Activated T-helper 1 cell treated with anti-CD3 and anti-CD28 coated beads, Interleukin-12 subunit alpha, Interleukin-12 subunit beta, Interleukin-2, Interleukin-4 antibody, amounts not matched to agents 30 ng/mL and 10 ng/mL and 1 ng/mL, durations not matched to agents 14 hours and 24 hours and 36 hours (primary cell): ENCODE data around the gene DAZ3. TPM values are rescaled to one million over a fixed set of nuclear protein-coding genes. Genes with fewer than 3 reads are reported as not detected.
"Not testable (repeated sequence)": the region's sequence is repeated elsewhere in the genome, so short reads cannot be mapped to it uniquely, and the experiment has no call there.

Experiments
- DNase-seq: peaks from one replicate; pipeline ENCODE4 v3.0.0; 2021; ENCODE audit warnings: low spot score
- H3K27ac Mint-ChIP-seq: one replicate; pipeline ENCODE4 v1.8.0; 2021; ENCODE audit warnings: mild to moderate bottlenecking, mixed read lengths
- H3K27me3 Mint-ChIP-seq: one replicate; pipeline ENCODE4 v1.8.0; 2022; ENCODE audit warnings: mild to moderate bottlenecking, moderate library complexity, mixed read lengths; ENCODE audit not compliant: insufficient read depth
- H3K36me3 Mint-ChIP-seq: one replicate; pipeline ENCODE4 v1.8.0; 2021; ENCODE audit warnings: low read depth, mixed read lengths
- H3K4me1 Mint-ChIP-seq: one replicate; pipeline ENCODE4 v1.8.0; 2021; ENCODE audit warnings: low read depth, mixed read lengths
- H3K4me3 Mint-ChIP-seq: one replicate; pipeline ENCODE4 v1.8.0; 2021; ENCODE audit warnings: mild to moderate bottlenecking, moderate library complexity, mixed read lengths
- H3K9me3 Mint-ChIP-seq: one replicate; pipeline ENCODE4 v1.8.0; 2021; ENCODE audit warnings: mixed read lengths
- intact Hi-C: fragments of 100-400 bp; cut with micrococcal nuclease; formaldehyde crosslinking; loops from one replicate; pipeline ENCODE4 v1.15.1; 2024
- total RNA-seq: library from RNA; stranded (reverse); gene quantifications from 2 replicates; pipeline ENCODE4 v1.2.3, GENCODE V29; 2022

The DAZ3 gene, protein sequence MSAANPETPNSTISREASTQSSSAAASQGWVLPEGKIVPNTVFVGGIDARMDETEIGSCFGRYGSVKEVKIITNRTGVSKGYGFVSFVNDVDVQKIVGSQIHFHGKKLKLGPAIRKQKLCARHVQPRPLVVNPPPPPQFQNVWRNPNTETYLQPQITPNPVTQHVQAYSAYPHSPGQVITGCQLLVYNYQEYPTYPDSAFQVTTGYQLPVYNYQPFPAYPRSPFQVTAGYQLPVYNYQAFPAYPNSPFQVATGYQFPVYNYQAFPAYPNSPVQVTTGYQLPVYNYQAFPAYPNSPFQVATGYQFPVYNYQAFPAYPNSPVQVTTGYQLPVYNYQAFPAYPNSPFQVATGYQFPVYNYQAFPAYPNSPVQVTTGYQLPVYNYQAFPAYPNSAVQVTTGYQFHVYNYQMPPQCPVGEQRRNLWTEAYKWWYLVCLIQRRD
- total RNA-seq, result not detected in 2 replicates

DNA sequence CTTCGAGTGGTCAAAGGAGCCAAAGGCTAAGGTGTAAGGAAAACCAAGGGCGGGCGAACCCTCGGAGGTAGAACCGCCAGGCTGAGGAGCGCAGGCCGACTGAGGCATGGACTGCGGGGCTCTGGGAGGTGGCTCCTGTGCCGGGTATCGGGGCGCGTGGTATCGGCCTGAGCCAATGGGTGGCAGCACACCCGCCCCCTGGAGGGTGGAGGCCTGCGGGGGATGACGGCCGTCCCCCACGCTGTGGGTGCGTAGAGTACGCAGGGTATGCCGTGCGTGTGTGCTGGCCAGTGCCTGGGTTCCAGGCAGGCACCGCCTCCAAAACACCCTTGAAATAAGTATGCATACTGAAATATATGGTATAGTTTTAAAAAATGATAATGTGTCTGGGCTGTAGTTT is at the start of gene DAZ3:
Gene DAZ3 (minus strand): TSS at position 101 of the 400 bp plus-strand sequence. CDS start 208 bp downstream, outside the sequence.
- not testable (repeated sequence) for H3K4me1 Mint-ChIP-seq

DNA sequence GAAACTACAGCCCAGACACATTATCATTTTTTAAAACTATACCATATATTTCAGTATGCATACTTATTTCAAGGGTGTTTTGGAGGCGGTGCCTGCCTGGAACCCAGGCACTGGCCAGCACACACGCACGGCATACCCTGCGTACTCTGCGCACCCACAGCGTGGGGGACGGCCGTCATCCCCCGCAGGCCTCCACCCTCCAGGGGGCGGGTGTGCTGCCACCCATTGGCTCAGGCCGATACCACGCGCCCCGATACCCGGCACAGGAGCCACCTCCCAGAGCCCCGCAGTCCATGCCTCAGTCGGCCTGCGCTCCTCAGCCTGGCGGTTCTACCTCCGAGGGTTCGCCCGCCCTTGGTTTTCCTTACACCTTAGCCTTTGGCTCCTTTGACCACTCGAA is 20.4 kb upstream of the DAZ3 start, which contains the start of gene DAZ4:
Gene DAZ4 (plus strand): TSS at position 301 of the 400 bp plus-strand sequence. CDS start 208 bp downstream, outside the sequence.
- H3K9me3 Mint-ChIP-seq, H3K36me3 Mint-ChIP-seq, H3K27me3 Mint-ChIP-seq, DNase-seq, H3K4me3 Mint-ChIP-seq, intact Hi-C loops, H3K27ac Mint-ChIP-seq, H3K4me1 Mint-ChIP-seq: not testable (repeated sequence)

More for the DNA sequence above, at the start of gene DAZ3:
- DNase-seq, H3K36me3 Mint-ChIP-seq, H3K27ac Mint-ChIP-seq, H3K9me3 Mint-ChIP-seq, H3K27me3 Mint-ChIP-seq, intact Hi-C loops, H3K4me3 Mint-ChIP-seq: not testable (repeated sequence)

DNA sequence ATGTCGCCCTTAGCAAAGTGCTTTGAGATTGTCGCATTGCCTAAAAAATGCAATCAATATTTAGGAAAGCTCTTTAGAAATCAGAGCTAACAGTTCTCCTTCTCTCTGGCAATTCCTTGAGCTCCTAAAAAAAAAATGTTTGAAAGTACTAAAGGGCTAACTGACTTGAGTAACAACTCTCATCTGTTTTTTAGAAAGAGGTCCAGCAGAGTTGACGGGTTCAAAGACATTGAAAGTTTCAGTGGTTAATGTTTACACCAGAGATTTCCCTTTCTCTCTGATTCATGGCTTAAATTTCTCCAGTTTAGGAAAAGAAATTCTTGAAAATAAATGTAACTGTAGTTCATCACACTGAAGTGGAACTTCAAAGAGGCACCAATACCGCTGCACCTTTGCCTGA is 11.9 kb upstream of the DAZ3 start:
- H3K4me3 Mint-ChIP-seq, H3K27me3 Mint-ChIP-seq, H3K27ac Mint-ChIP-seq, intact Hi-C loops, DNase-seq, H3K36me3 Mint-ChIP-seq, H3K4me1 Mint-ChIP-seq, H3K9me3 Mint-ChIP-seq: not testable (repeated sequence)

DNA sequence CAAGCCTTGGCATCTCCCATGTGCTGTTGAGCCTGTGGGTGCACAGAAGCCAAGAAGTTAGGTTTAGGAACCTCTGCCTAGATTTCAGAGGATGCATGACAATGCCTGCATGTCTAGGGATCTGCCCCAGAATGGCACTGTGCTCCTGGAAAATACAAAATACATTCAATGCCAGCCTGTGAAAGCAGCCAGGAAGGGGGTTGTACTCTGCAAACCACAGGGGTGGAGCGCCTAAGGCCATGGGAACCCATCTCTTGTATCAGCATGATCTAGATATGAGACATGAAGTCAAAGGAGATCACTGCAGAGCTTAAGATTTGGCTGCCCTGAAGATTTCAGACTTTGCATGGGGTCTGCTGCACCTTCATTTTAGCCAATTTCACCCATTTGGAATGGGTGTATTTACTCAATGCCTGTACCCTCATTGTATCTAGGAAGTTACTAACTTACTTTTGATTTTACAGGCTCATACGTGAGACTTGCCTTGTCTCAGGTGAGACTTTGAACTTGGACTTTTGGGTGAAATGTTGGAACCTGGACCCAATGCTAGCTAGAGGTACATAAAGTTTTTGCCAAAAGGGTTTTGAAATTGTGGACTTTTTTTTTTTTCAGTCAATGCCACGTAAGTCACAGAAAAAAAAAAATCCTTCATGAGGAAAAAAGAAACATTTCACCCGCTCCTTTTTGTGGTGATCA is 11.1 kb upstream of the DAZ3 start:
- H3K36me3 Mint-ChIP-seq, H3K4me1 Mint-ChIP-seq, H3K9me3 Mint-ChIP-seq, H3K27ac Mint-ChIP-seq, H3K27me3 Mint-ChIP-seq, intact Hi-C loops, H3K4me3 Mint-ChIP-seq, DNase-seq: not testable (repeated sequence)

DNA sequence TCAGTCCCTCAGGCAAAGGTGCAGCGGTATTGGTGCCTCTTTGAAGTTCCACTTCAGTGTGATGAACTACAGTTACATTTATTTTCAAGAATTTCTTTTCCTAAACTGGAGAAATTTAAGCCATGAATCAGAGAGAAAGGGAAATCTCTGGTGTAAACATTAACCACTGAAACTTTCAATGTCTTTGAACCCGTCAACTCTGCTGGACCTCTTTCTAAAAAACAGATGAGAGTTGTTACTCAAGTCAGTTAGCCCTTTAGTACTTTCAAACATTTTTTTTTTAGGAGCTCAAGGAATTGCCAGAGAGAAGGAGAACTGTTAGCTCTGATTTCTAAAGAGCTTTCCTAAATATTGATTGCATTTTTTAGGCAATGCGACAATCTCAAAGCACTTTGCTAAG is 8.6 kb upstream of the DAZ3 start:
- H3K4me3 Mint-ChIP-seq, intact Hi-C loops, H3K4me1 Mint-ChIP-seq, DNase-seq, H3K36me3 Mint-ChIP-seq, H3K27ac Mint-ChIP-seq, H3K27me3 Mint-ChIP-seq, H3K9me3 Mint-ChIP-seq: not testable (repeated sequence)

Other genes with a start within 250 kb of the DAZ3 start
- not detected in 2 replicates for gene BPY2B, start 195.4 kb downstream of the DAZ3 start, total RNA-seq
- gene DAZ4, start 20.5 kb upstream of the DAZ3 start, total RNA-seq, result not detected in 2 replicates
- not detected in 2 replicates for gene BPY2C, start 238.7 kb upstream of the DAZ3 start, total RNA-seq